Left ventricle myocardium inferior (tissue), 1 donor: ENCODE measurements around the gene WDR17. TPM values are rescaled to one million over a fixed set of nuclear protein-coding genes. Genes with fewer than 3 reads are reported as not detected.
"Not testable (repeated sequence)": the region's sequence is repeated elsewhere in the genome, so short reads cannot be mapped to it uniquely, and the experiment has no call there.

Experiments
- DNase-seq: peaks from one replicate; pipeline ENCODE4 v3.0.0-alpha.2; 2020
- H3K27ac ChIP-seq: fragments of 200-600 bp; replicated peaks from 2 replicates; pipeline ENCODE4 v1.8.0; 2021
- H3K27me3 ChIP-seq: fragments of 200-600 bp; 2 replicates; pipeline ENCODE4 v1.8.0; 2021; ENCODE audit warnings: low read depth
- H3K36me3 ChIP-seq: fragments of 200-600 bp; 2 replicates; pipeline ENCODE4 v1.8.0; 2021
- H3K4me1 ChIP-seq: fragments of 200-600 bp; 2 replicates; pipeline ENCODE4 v1.8.0; 2021
- H3K4me3 ChIP-seq: fragments of 200-600 bp; 2 replicates; pipeline ENCODE4 v1.8.0; 2021; ENCODE audit warnings: mild to moderate bottlenecking, moderate library complexity
- H3K9me3 ChIP-seq: fragments of 200-600 bp; replicated peaks from 2 replicates; pipeline ENCODE4 v1.8.0; 2021
- intact Hi-C: fragments of 100-400 bp; cut with micrococcal nuclease; formaldehyde crosslinking; loops from one replicate; pipeline ENCODE4 v1.11.0; 2022
- total RNA-seq: library from RNA; stranded (reverse); fragmentation: NEBNext Ultra II Directional; extraction: Animal tissue kit (Norgen Biotek cat#: 25700); gene quantifications from one replicate; pipeline ENCODE4 v1.2.1, GENCODE V29; 2021
- TF ChIP-seq, protein P1 (sequence below): fragments of 200-600 bp; IDR thresholded peaks from 2 replicates; pipeline ENCODE4 v1.8.0; 2021; ENCODE audit warnings: antibody characterized with exemption, mild to moderate bottlenecking, borderline replicate concordance
- donor health status: DM: no; HTN: yes; CAD: no; lungs with severe emphysema.

The WDR17 gene
- total RNA-seq, 1 donor from 2014 or later = 0.38 TPM

GRCh38 chr4:176209535-176209934 is 143.9 kb downstream of the WDR17 start:
- intact Hi-C loops = no loop called here
- no peak for DNase-seq
- Histone ChIP-seq H3K27ac (no peak overlapping the region), H3K27me3 (peaks cover 7% of the 10 kb centered on the region), H3K4me3 (no peak overlapping the region), H3K36me3 (no peaks in the 10 kb centered on the region), H3K4me1 (peaks cover 3% of the 10 kb centered on the region), H3K9me3 (peaks cover 14% of the 10 kb centered on the region)
- TF ChIP-seq, protein P1, sequence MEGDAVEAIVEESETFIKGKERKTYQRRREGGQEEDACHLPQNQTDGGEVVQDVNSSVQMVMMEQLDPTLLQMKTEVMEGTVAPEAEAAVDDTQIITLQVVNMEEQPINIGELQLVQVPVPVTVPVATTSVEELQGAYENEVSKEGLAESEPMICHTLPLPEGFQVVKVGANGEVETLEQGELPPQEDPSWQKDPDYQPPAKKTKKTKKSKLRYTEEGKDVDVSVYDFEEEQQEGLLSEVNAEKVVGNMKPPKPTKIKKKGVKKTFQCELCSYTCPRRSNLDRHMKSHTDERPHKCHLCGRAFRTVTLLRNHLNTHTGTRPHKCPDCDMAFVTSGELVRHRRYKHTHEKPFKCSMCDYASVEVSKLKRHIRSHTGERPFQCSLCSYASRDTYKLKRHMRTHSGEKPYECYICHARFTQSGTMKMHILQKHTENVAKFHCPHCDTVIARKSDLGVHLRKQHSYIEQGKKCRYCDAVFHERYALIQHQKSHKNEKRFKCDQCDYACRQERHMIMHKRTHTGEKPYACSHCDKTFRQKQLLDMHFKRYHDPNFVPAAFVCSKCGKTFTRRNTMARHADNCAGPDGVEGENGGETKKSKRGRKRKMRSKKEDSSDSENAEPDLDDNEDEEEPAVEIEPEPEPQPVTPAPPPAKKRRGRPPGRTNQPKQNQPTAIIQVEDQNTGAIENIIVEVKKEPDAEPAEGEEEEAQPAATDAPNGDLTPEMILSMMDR = no peak

DNA sequence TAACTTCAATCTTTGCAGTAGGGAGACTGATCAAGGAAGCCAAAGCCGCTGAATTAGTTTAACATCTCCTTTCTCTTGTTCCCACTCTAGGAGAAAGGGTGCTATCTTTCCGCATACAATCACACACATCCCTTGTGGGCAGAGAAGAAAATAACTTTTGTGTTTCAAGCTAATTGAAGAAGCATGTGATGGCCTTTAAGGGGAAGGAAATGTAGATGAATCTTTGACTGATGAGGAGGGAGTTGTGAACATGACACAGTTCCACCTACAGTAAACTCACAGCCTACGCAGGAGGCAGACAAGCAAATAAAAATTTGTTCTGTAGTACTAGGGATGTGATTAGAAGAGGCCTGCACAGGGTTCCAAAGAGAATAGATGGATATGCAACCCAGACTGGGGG is 144.5 kb downstream of the WDR17 start:
- Histone ChIP-seq H3K9me3 (peaks cover 14% of the 10 kb centered on the region), H3K4me3 (no peak overlapping the region), H3K27ac (no peak overlapping the region), H3K36me3 (no peaks in the 10 kb centered on the region), H3K4me1 (peaks cover 3% of the 10 kb centered on the region), H3K27me3 (peaks cover 7% of the 10 kb centered on the region)
- intact Hi-C loops = no loop called here
- TF ChIP-seq, protein P1 = no peak
- no peak for DNase-seq

- Histone ChIP-seq H3K27ac (no peak overlapping the region), H3K4me3 (no peak overlapping the region), H3K27me3 (peaks cover 5% of the 10 kb centered on the region), H3K9me3 (peaks cover 14% of the 10 kb centered on the region), H3K4me1 (peaks cover 3% of the 10 kb centered on the region), H3K36me3 (no peaks in the 10 kb centered on the region)
- TF ChIP-seq, protein P1 = no peak
- intact Hi-C loops = no loop called here
- DNase-seq = no peak
Observed at GRCh38 chr4:176210579-176211296, 145.1 kb downstream of the WDR17 start.

DNA sequence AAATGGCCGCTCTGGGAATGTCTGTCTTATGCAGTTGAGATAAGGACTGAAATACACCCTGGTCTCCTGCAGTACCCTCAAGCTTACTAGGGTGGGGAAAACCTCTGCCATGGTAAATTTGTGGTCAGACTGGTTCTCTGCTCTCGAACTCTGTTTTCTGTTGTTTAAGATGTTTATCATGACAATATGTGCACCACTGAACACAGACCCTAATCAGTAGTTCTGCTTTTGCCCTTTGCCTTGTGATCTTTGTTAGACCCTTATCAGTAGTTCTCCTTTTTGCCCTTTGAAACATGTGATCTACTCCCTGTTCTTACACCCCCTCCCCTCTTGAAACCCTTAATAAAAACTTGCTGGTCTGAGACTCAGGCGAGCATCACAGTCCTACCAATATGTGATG is 146.7 kb downstream of the WDR17 start:
- not testable (repeated sequence) for H3K4me1 ChIP-seq

DNA sequence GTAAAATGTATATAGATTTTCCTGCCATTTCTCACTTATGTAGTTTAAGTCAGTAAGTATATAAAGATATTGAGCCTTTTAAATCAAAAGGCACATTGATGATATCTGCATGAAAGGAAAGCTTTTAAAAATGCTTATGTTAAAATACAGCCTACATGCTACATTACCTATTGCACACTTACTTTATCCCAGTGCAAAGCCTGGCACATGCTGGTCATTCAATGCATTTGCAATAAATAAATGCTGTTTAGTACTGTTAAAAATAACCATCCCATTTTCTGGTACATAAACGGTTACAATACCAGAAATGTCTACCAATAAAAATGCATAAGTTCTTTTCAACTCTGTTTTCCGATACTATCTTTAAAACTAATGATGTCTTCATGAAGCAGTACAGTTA is 151.9 kb downstream of the WDR17 start:
- peaks cover 6% of the 10 kb centered on the region for H3K9me3 ChIP-seq
- no peak overlapping the region for H3K4me3 ChIP-seq
- H3K27ac ChIP-seq = no peak overlapping the region
- TF ChIP-seq, protein P1 = no peak
- DNase-seq = no peak
- no peaks in the 10 kb centered on the region for H3K36me3 ChIP-seq
- intact Hi-C loops = no loop called here
- no peaks in the 10 kb centered on the region for H3K27me3 ChIP-seq
- H3K4me1 ChIP-seq = no peaks in the 10 kb centered on the region

More for the DNA sequence above, 146.7 kb downstream of the WDR17 start:
- H3K27ac ChIP-seq, intact Hi-C loops, H3K4me3 ChIP-seq, H3K27me3 ChIP-seq, H3K36me3 ChIP-seq, DNase-seq: not testable (repeated sequence)
- H3K9me3 ChIP-seq = peaks cover 14% of the 10 kb centered on the region

GRCh38 chr4:176222149-176222548 is 156.5 kb downstream of the WDR17 start:
- no peaks in the 10 kb centered on the region for H3K4me1 ChIP-seq
- no peaks in the 10 kb centered on the region for H3K27me3 ChIP-seq
- H3K36me3 ChIP-seq = no peaks in the 10 kb centered on the region
- H3K27ac ChIP-seq = no peak overlapping the region
- intact Hi-C loops = no loop called here
- no peaks in the 10 kb centered on the region for H3K9me3 ChIP-seq
- TF ChIP-seq, protein P1 = no peak
- no peak overlapping the region for H3K4me3 ChIP-seq
- DNase-seq = no peak
